GM21423 (cell line): ENCODE data around the gene DYNLT1.
A peak's percentile ranks its signal among the peaks of the same experiment; 100 is the strongest.
"Not testable (repeated sequence)": the region's sequence is repeated elsewhere in the genome, so short reads cannot be mapped to it uniquely, and the experiment has no call there.

Experiments used
- ATAC-seq: cut with Tn5 transposase; IDR thresholded peaks from one replicate; pipeline ENCODE4 v1.9.1; 2021; ENCODE audit warnings: mild to moderate bottlenecking, moderate library complexity; ENCODE audit not compliant: unreplicated experiment

The DYNLT1 gene

DNA sequence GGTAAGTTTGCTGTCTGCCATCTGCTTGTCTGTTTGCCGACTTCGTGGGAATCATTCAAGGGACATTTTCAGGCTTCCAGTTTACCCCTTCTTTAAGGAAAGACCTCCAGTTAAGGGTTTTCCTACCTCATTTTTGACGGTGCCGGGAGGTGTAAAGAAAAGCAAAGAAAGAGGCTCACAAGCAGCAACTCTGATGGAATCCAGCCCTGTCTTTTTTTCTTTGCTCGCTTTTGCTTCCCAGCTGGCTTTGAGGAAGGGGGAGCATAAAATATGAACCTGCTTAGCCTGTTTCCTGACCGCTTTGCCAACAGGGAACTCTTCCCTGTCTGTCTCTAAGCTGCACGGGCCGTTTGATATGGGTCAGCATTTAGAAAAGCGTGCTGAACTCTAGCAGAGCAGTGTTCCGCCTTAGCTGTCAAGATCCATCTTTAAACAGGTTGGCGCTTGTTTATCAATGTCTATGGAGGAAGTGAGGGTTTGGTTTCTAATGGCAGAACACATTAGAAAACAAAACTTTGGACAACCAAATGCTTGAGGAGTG is 19.2 kb upstream of the DYNLT1 start:
- ATAC-seq: no peak

DNA sequence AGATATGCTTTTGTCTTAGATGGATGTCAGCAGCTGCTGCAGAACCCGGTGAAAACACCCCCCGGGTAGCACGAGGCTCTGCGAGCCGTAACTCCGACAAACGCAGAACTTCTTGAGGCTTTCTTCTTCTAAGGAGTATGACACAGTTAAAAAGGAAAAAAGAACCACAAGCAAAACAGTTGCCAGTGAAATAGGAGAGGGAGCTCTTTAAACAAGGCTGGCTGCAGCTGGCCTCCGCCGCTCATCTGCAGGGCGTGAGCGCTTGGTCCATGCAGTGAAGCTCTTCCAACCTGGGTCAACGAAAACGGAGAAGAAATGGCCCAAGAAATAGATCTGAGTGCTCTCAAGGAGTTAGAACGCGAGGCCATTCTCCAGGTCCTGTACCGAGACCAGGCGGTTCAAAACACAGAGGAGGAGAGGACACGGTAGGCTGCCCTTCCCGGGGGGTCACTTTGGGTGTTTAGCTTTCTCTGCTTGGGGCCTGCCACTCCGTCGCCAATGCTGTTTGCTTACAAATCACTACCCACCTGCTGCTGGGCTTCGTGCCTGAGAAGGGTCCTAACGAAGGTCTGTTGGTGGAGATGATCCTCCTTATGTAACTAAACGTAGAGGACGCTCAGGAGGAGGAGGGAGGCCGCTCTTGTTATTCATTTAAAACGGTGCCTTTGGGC is 18.5 kb upstream of the DYNLT1 start:
- no peak for ATAC-seq

GRCh38 chr6:158662607-158662953 is 18.0 kb upstream of the DYNLT1 start:
- no peak for ATAC-seq

- ATAC-seq: no peak
These were observed 16.7 kb upstream of the DYNLT1 start for GRCh38 chr6:158661156-158661685.

DNA sequence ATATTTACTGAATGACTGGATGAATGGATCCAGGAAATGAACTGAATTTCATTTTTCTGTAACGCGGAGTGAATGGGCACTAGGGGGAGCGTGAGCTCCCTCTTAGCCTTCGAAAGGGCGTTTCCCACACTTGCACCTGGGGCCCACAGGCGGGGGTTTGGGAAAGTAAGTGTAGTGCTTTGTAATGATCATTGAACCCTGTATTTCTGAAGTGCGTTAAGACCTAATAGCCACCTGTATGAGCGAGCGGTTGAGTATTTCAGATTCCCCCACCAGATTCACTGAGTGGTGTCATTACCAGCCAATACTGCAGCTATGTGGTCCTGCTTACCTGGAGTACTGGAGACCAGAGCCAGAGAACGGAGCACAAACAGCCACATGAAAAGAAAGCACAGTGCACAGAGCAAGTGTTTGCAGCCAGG is 15.8 kb upstream of the DYNLT1 start:
- no peak for ATAC-seq

- ATAC-seq: not testable (repeated sequence)
These were observed 12.4 kb upstream of the DYNLT1 start for GRCh38 chr6:158656986-158657385.

- ATAC-seq: no peak
These were observed 11.3 kb upstream of the DYNLT1 start for GRCh38 chr6:158655569-158656450.

GRCh38 chr6:158654960-158655489 is 10.5 kb upstream of the DYNLT1 start:
- no peak for ATAC-seq

DNA sequence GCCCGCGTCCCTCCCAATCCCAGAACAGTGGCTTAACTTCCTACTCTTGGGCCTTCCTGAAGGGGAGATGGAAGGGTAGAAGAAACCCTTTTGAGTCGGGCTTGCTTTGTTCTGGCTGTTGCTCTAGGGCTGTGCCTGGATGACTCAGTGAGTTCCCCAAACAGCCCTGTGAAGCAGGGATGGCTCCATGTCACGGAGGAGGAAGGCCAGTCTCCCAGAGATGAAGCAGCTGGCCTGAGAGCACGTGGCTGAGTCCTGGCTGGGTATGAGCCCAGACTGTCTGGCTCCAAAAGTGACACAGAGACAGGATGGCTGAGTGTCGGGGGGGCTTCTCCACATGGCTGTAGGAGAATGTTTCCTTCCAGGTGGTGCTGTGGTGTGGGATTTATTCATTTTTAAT is 10.0 kb upstream of the DYNLT1 start:
- no peak for ATAC-seq

- peak; percentile 67 for ATAC-seq
These were observed 9.2 kb upstream of the DYNLT1 start for GRCh38 chr6:158653577-158654354.

- ATAC-seq: not testable (repeated sequence)
These were observed 7.6 kb upstream of the DYNLT1 start for GRCh38 chr6:158651981-158652737.

- peak; percentile 39 for ATAC-seq
These were observed 5.0 kb upstream of the DYNLT1 start, which contains the start of gene SYTL3 for GRCh38 chr6:158649289-158650143. TSS of gene SYTL3 (plus strand) at chr6:158650054. CDS start at chr6:158663269, 13,215 bp downstream.

- peak; percentile 16 for ATAC-seq
These were observed 4.2 kb upstream of the DYNLT1 start for GRCh38 chr6:158648682-158649131.

GRCh38 chr6:158647501-158647900 is 3.0 kb upstream of the DYNLT1 start:
- no peak for ATAC-seq

DNA sequence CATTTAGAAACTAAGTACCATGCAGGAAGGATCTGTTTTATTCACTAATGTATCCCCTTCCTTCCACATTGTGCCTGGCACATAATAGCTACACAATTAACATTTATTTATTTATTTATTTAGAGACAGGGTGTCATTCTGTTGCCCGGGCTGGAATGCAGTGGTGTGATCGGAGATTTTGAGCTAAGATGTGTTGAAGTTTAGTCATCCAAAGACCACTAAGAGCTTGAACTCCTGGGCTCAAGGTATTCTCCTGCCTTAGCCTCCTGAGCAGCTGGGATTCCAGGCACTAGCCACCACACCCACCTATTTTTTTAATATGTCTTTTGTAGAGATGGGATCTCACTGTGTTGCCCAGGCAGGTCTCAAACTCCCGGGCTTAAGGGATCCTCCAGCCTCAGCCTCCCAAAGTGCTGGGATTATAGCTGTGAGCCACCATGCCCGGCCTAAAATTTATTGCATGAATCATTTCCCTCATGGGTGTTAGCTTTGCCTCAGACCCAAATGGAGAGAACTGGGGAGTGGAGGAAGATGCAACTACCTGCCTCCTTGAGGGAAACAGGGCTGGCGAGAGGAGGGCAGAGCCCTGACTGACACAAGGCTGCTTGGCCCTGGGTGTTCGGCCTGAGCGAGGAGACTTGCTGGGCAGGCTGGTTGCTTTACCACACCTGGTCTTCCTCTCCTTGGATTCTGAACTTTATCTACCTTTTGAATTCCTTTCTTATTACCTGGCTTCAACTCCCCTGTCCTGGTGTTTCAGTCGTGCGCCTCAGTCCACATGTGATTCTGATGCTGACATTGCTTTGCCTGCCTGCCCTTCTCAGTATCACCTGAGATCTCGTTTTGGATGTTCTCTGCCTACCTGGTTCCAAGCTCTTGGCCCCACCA is 1.7 kb upstream of the DYNLT1 start:
- no peak for ATAC-seq

DNA sequence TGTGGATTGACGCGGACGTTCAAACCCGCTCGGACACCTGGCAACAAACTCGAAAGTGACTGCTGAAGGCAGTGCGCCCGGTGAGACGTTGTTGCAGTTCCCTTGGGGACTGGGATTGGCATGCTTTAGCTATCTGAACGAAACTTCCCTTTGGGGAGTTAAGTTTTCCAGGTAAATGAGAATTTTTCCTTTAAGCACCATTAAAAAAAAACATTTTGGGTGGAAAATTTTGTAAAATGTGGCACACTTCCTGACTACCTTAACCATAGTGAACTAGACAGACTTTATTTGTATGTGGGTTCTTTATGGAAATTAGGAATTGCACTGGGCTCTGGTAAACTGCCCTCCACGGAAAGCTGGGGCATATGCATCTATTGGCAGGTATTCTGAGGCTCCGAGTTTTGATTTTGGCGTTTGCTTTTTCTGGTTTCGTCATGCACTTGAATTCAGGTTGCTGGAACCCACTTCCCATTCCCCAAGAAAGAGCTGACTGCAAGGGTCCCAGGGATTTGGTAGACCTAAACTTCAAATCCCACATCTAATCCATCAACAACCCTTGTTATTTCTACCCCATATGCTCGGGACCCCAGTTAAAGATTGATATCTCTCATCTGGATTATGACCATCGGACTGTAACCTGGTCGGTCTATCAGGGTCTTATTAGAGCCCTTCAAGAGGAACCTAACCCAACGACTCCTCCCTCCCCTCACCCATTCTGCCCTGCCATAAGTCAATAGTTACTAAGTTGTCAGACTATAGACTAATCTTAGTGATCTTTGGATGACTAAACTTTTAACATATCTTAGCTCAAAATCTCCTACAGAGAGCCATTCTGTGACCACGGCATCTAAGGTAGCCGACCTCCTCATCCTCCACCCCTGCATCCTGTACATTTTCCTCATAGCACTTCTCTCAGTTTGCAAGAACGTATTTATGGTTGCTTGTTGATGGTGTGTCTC is 800 bp upstream of the DYNLT1 start:
- peak; percentile 33 for ATAC-seq

- no peak for ATAC-seq
These were observed 710 bp downstream of the DYNLT1 start for GRCh38 chr6:158643836-158644230.
